IPS-20b (cell line): ENCODE data around the gene TTC33.
"Not testable (repeated sequence)": the region's sequence is repeated elsewhere in the genome, so short reads cannot be mapped to it uniquely, and the experiment has no call there.

Source experiments
- H3K27ac ChIP-seq: one replicate; pipeline ENCODE4 v1.5.1; 2013; ENCODE audit warnings: low read length
- H3K27me3 ChIP-seq: 2 replicates; pipeline ENCODE4 v1.6.1; 2013; ENCODE audit warnings: mild to moderate bottlenecking, low read length, inconsistent platforms; ENCODE audit not compliant: insufficient read depth
- H3K36me3 ChIP-seq: 2 replicates; pipeline ENCODE4 v1.6.1; 2013; ENCODE audit warnings: low read depth, mild to moderate bottlenecking, inconsistent platforms, low read length, moderate library complexity; ENCODE audit not compliant: insufficient read depth
- H3K4me1 ChIP-seq: 2 replicates; pipeline ENCODE4 v1.6.1; 2013; ENCODE audit warnings: mild to moderate bottlenecking, control low read depth, inconsistent platforms, low read length, moderate library complexity; ENCODE audit not compliant: insufficient read depth
- H3K4me3 ChIP-seq: 2 replicates; pipeline ENCODE4 v1.5.1; 2013; ENCODE audit warnings: mild to moderate bottlenecking, low read length, inconsistent platforms
- H3K9ac ChIP-seq: 2 replicates; pipeline ENCODE4 v1.6.1; 2013; ENCODE audit warnings: low read depth, mild to moderate bottlenecking, inconsistent platforms, low read length, moderate library complexity
- H3K9me3 ChIP-seq: 2 replicates; pipeline ENCODE4 v1.6.1; 2013; ENCODE audit warnings: mild to moderate bottlenecking, low read depth, low read length, inconsistent platforms; ENCODE audit not compliant: insufficient read depth

The TTC33 gene

DNA sequence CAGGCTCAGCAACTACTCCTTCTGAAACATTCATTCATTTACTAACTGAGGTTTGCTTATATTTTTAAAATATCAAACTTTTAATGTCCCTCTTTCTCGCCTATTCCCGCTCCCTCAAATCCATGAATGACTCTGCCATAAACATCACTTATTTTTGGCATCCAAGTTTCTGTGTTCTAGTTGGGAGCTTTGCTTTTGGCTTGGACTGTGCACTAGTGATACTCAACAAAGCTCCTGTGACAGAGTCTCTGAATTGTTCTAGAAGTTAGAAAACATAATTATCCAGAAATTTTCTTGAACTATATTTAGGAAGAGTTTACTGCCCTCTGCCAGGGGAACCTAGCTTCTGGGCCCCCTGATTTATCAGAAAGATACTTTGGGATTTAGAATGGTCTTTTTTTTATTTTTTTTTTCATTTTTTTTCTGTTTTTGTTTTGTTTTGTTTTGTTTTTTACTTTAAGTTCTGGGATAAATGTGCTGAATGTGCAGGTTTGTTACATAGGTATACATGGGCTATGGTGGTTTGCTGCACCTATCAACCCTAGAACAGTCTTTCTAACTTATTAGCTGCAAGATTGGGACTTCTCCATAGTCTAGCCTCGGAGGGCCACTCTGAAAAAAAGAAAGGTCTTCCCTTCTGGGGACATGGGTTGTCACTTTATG lies 140.7 kb downstream of the TTC33 start:
- Histone ChIP-seq H3K9ac (no peak overlapping the region), H3K4me1 (no peaks in the 10 kb centered on the region), H3K27me3 (no peaks in the 10 kb centered on the region), H3K27ac (no peak overlapping the region), H3K4me3 (no peak overlapping the region), H3K36me3 (no peaks in the 10 kb centered on the region), H3K9me3 (no peaks in the 10 kb centered on the region)

DNA sequence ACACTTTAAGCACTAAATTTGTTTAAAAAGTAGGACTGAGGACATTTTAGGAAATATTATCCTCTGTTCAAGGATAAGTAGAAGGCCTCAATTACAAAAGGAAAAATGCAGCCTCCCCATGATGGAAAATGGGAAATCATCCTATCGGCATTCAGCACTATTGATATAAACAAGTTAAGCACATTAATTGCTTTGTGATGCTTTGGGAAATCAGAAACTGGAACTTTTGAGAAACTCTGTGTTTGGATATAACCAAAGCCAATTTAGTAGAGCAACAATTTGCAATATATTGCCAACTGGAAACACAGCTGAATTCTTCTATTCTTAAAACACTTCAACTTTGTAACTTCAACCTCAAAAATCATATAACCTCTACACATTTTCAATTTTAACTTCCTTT lies 141.3 kb downstream of the TTC33 start:
- no peaks in the 10 kb centered on the region for H3K36me3 ChIP-seq
- H3K9ac ChIP-seq, result no peak overlapping the region
- no peak overlapping the region for H3K27ac ChIP-seq
- H3K9me3 ChIP-seq, result no peaks in the 10 kb centered on the region
- no peak overlapping the region for H3K4me3 ChIP-seq
- no peaks in the 10 kb centered on the region for H3K27me3 ChIP-seq
- no peaks in the 10 kb centered on the region for H3K4me1 ChIP-seq

DNA sequence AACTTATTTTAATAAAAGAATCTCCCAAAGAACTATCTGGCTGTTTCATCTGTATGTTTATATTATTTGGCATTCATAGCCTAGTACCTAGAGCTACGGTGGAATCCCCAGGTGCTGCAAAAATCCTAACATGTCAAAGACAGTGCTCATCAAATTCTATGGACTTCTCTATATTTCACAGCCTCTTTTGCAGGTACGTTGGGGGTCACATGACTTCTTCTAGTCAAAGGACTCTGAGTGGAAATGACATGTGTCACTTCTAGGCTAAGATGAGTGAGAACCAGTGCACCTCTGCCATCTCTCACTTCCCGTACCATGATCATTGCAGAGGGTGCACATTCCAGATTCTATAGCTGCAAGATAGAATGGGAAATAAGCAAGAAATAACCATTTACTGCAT lies 148.6 kb downstream of the TTC33 start:
- Histone ChIP-seq H3K4me3 (no peak overlapping the region), H3K9ac (no peak overlapping the region), H3K4me1 (no peaks in the 10 kb centered on the region), H3K27ac (no peak overlapping the region), H3K36me3 (no peaks in the 10 kb centered on the region), H3K9me3 (no peaks in the 10 kb centered on the region), H3K27me3 (no peaks in the 10 kb centered on the region)

DNA sequence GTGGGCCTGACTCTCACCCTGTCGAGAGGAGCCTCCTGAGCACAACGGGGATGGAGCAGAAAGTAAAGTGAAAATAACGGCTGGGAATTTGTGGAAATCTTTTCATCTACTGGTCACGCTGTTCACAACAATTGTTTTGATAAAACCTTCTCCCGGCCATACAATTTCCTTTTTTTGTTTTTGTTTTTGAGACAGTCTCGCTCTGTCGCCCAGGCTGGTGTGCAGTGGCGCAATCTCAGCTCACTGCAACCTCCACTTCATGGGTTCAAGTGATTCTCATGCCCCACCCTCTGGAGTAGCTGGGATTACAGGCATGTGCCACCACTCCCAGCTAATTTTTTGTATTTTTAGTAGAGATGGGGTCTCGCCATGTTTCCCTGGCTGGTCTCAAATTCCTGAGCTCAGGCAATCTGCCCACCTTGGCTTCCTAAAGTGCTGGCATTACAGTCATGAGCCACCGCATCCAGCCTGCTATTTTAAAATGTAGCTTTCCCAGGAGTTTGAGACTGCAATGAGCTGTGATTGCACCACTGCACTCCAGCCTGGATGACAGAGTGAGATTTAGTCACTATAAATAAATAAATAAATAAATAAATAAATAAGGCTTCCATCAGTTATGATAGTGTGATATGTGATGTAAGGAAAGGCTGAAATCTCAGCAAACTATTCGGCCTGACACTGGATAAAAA lies 149.5 kb downstream of the TTC33 start:
- no peaks in the 10 kb centered on the region for H3K27me3 ChIP-seq
- H3K4me1 ChIP-seq, result no peaks in the 10 kb centered on the region
- no peaks in the 10 kb centered on the region for H3K36me3 ChIP-seq
- H3K9me3 ChIP-seq, result no peaks in the 10 kb centered on the region
- no peak overlapping the region for H3K4me3 ChIP-seq
- no peak overlapping the region for H3K9ac ChIP-seq
- no peak overlapping the region for H3K27ac ChIP-seq

DNA sequence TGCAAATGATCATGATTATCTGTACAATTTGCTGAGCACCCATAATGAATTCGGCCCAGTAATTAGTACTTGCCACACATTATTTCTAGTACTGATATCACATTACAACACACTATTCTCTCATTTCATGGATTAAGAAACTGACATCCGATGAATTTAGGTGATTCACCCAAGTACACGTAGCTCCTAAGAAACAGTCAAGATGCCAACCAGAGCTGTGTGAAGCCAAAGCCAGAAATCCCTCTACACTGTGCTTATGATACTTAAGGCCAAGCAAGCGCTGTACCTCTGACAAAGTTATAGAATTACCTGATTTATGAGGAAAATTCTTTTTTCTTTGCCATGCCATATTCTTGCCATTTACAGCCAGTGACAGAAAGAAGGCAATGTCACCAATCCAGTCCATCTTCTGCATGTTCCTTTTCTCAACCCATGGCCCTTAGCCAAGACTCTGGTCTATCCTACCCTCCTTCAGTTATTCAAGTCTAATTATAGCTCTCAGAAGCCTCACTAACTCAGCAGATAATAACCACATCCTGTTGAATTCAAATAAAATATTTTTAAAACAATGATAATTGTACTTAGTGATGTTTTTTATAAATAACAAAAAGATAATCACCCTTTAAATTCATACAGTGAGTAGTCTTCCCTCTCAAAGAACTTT lies 150.3 kb downstream of the TTC33 start:
- Histone ChIP-seq H3K9me3 (no peaks in the 10 kb centered on the region), H3K9ac (no peak overlapping the region), H3K4me1 (no peaks in the 10 kb centered on the region), H3K36me3 (no peaks in the 10 kb centered on the region), H3K27me3 (no peaks in the 10 kb centered on the region), H3K27ac (no peak overlapping the region), H3K4me3 (no peak overlapping the region)

DNA sequence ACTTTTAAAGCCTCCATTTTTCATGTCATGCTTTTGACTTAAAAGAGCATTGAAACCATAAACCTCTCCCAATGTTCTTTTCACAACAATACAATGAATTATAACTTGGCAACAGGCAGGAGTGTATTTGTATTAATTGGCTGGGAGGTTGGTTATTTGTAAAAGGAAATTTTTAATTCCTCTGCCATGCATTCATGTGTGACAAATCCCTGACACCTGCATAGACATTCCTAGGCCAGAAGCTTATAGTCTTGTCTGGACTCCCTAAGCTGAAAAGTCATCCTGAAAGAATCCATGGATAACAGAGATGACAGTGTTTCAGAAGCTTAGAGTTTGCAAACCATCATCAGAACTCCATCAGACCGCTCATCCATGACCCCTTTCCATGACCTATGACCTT lies 152.4 kb downstream of the TTC33 start:
- no peaks in the 10 kb centered on the region for H3K27me3 ChIP-seq
- no peaks in the 10 kb centered on the region for H3K4me1 ChIP-seq
- no peak overlapping the region for H3K27ac ChIP-seq

DNA sequence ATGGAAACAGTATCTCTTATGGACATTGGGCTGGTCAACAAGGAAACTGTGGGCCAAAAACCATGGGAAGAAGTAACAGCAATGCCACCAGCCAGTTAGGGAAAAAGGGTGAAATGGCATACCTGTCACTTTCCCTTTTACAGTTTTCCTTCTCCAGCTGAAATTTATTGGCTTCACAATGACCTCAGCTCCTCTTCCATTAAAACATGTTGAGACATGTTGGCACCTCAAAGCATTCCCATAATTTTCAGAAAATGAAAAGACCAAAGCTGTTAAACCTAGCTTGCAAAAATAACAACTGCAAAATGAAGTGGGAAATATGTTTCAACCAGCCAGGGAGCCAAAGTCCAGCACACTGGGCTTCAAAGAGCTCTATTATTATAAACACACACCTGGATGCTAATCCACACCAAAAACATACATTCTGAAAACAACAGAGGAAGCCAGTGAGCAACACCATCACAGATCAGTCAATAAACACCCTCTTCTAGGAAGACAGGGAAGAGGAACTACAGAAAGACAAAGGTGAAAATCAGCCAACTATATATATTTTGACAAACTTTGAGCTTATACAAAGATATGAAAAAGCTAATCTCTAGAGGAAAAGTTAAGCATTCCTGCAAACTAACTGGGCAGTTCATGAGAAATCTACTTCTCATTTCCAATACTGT lies 154.4 kb downstream of the TTC33 start:
- Histone ChIP-seq H3K36me3 (no peaks in the 10 kb centered on the region), H3K4me1 (no peaks in the 10 kb centered on the region), H3K9me3 (no peaks in the 10 kb centered on the region), H3K27ac (no peak overlapping the region), H3K4me3 (no peak overlapping the region), H3K27me3 (no peaks in the 10 kb centered on the region), H3K9ac (no peak overlapping the region)

More for the DNA sequence above, 152.4 kb downstream of the TTC33 start:
- Histone ChIP-seq H3K36me3 (no peaks in the 10 kb centered on the region), H3K4me3 (no peak overlapping the region), H3K9me3 (no peaks in the 10 kb centered on the region), H3K9ac (no peak overlapping the region)

DNA sequence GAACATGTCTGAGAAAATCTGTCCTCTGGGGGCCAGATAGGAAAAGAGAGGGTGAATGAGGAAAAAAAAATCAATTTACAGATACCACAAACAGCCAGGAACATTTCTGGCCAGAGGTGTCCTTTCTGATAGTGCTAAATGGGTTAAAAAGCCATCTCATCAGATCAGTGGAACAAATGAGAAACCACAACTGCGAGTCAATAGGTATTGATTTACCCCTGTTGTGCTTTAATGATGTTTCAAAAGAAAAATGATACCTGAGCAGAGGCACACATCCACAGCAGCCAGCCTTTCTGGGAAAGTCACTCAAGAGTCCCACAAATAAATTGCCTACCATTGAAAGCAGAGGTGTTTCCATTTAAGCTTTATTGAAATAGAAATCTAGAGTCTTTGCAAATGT lies 155.4 kb downstream of the TTC33 start:
- H3K9ac ChIP-seq, result no peak overlapping the region
- no peaks in the 10 kb centered on the region for H3K4me1 ChIP-seq
- H3K36me3 ChIP-seq, result no peaks in the 10 kb centered on the region
- no peak overlapping the region for H3K4me3 ChIP-seq
- H3K27ac ChIP-seq, result no peak overlapping the region
- H3K27me3 ChIP-seq, result no peaks in the 10 kb centered on the region
- H3K9me3 ChIP-seq, result no peaks in the 10 kb centered on the region

DNA sequence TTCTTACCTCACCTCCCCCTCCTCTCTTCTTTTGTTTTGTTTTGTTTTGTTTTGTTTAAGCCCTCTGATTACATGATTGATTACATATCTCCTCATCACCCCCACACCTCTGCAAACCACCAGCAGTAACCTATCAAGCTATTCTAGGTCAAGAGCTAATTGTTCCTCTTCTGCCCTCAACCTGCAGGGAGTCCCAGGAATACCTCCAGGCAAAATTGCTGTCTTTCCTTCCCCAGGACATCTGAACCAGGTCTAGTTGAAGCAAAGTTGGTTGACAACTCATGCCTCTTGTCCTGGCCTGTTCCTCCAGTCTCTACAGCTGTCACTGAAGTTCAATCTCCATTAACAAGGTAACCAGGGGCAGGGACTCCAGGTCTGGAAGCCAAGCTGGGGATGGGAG lies 156.1 kb downstream of the TTC33 start:
- H3K9ac ChIP-seq, result no peak overlapping the region
- no peaks in the 10 kb centered on the region for H3K9me3 ChIP-seq
- no peaks in the 10 kb centered on the region for H3K4me1 ChIP-seq
- H3K27ac ChIP-seq, result no peak overlapping the region
- no peaks in the 10 kb centered on the region for H3K27me3 ChIP-seq
- H3K36me3 ChIP-seq, result no peaks in the 10 kb centered on the region
- no peak overlapping the region for H3K4me3 ChIP-seq

DNA sequence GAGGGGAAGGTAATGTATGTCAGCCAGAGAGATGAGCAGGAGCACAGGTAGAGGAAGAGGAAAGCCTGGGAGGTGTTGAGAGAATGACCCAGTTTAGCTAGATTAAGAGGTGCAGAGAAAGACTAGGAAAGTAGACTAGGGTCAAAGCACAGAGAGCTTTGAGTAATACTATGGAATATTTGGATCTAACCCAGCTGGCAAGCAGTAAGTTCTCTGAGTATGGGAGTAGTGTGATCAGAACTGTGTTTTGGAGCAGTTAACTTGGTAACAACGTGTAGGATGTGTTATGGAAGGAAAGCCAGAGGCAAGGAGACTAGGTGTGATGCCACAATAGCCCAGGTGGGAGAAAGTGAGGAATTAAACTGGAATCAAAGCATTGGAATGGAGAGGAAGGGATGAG lies 160.9 kb downstream of the TTC33 start:
- H3K4me1 ChIP-seq, result no peaks in the 10 kb centered on the region
- no peaks in the 10 kb centered on the region for H3K9me3 ChIP-seq
- H3K9ac ChIP-seq, result no peak overlapping the region
- no peak overlapping the region for H3K4me3 ChIP-seq
- H3K27ac ChIP-seq, result no peak overlapping the region
- H3K36me3 ChIP-seq, result no peaks in the 10 kb centered on the region
- no peaks in the 10 kb centered on the region for H3K27me3 ChIP-seq

DNA sequence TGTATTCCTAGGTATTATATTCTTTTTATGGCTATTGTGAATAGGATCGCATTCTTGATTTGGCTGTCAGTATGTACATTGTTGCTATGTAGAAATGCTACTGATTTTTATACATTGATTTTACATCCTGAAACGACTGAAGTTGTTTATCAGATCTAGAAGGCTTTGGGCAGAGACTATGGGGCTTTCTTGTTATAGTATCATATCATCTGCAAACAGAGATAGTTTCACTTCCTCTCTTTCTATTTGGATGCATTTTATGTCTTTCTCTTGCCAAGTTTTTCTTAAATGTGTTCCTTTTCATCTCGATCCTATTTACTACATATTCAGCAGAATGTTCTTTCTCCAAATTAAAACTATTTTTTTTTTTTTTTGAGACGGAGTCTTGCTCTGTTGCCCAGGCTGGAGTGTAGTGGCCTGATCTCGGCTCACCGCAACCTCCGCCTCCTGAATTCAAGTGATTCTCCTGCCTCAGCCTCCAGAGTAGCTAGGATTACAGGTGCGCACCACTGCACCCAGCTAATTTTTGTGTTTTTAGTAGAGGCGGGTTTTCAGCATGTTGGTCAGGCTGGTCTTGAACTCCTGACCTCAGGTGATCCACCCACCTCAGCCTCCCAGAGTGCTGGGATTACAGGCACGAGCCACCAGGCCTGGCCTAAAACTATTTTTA lies 163.9 kb downstream of the TTC33 start:
- not testable (repeated sequence) for H3K27me3 ChIP-seq, H3K9ac ChIP-seq, H3K9me3 ChIP-seq, H3K27ac ChIP-seq, H3K4me1 ChIP-seq, H3K4me3 ChIP-seq, H3K36me3 ChIP-seq
